GM18498 (cell line): Measurements from ENCODE around the gene ZNF385A.

Source experiments
- ATAC-seq: cut with Tn5 transposase; IDR thresholded peaks from one replicate; pipeline ENCODE4 v1.9.1; 2021; ENCODE audit warnings: mild to moderate bottlenecking, moderate library complexity; ENCODE audit not compliant: unreplicated experiment

Gene ZNF385A

GRCh38 chr12:54375259-54375579 lies 9.3 kb downstream of the ZNF385A start:
- no peak for ATAC-seq

- ATAC-seq = no peak
Measured at GRCh38 chr12:54374562-54375258, 9.8 kb downstream of the ZNF385A start.

- no peak for ATAC-seq
Measured at GRCh38 chr12:54373649-54374561, 10.6 kb downstream of the ZNF385A start.

GRCh38 chr12:54372113-54372806 lies 12.3 kb downstream of the ZNF385A start:
- no peak for ATAC-seq

GRCh38 chr12:54371328-54372112 lies 13.0 kb downstream of the ZNF385A start:
- no peak for ATAC-seq

GRCh38 chr12:54370171-54370730 lies 14.3 kb downstream of the ZNF385A start:
- peak; percentile 46 for ATAC-seq

- no peak for ATAC-seq
Measured at GRCh38 chr12:54369597-54370131, 14.9 kb downstream of the ZNF385A start.

- ATAC-seq = peak; percentile 78
Measured at GRCh38 chr12:54368709-54369596, 15.6 kb downstream of the ZNF385A start.

- peak; percentile 13 for ATAC-seq
Measured at GRCh38 chr12:54368025-54368708, 16.4 kb downstream of the ZNF385A start.

GRCh38 chr12:54364413-54364812 lies 20.1 kb downstream of the ZNF385A start, which contains the start of gene GPR84:
GPR84 (minus strand) TSS chr12:54364486; CDS start chr12:54363851, 635 bp downstream.
- no peak for ATAC-seq

GRCh38 chr12:54363618-54364017 lies 20.9 kb downstream of the ZNF385A start:
- ATAC-seq = no peak

GRCh38 chr12:54363047-54363446 lies 21.5 kb downstream of the ZNF385A start:
- no peak for ATAC-seq

GRCh38 chr12:54360717-54361456 lies 23.6 kb downstream of the ZNF385A start:
- no peak for ATAC-seq

- no peak for ATAC-seq
Measured at GRCh38 chr12:54359762-54360351, 24.7 kb downstream of the ZNF385A start.

GRCh38 chr12:54358945-54359761 lies 25.4 kb downstream of the ZNF385A start:
- ATAC-seq = peak; percentile 97

- ATAC-seq = peak; percentile 29
Measured at GRCh38 chr12:54358191-54358944, 26.2 kb downstream of the ZNF385A start.
